Lower lobe of right lung (tissue), 2 donors: ENCODE measurements around the gene VPS18. TPM values are rescaled to one million over a fixed set of nuclear protein-coding genes. Genes with fewer than 3 reads are reported as not detected.

Experiments used
- ATAC-seq, 2 donors: fragments of 200-7000 bp; cut with Tn5 transposase; one replicate each; pipeline ENCODE4 v1.9.1; 2020 to 2022; ENCODE audit warnings: mild to moderate bottlenecking in 2 of 2, moderate library complexity in 2 of 2
- DNase-seq: peaks from one replicate; pipeline ENCODE4 v3.0.0-alpha.2; 2020
- H3K27ac ChIP-seq: fragments of 200-600 bp; one replicate; pipeline ENCODE4 v1.8.0; 2022
- H3K27me3 ChIP-seq: fragments of 200-600 bp; one replicate; pipeline ENCODE4 v1.8.0; 2022; ENCODE audit warnings: low read depth
- H3K36me3 ChIP-seq: fragments of 200-600 bp; one replicate; pipeline ENCODE4 v1.8.0; 2022; ENCODE audit warnings: mild to moderate bottlenecking
- H3K4me1 ChIP-seq: fragments of 200-600 bp; one replicate; pipeline ENCODE4 v1.8.0; 2022
- H3K4me3 ChIP-seq: fragments of 200-600 bp; one replicate; pipeline ENCODE4 v1.8.0; 2022; ENCODE audit warnings: mild to moderate bottlenecking
- H3K9me3 ChIP-seq: fragments of 200-600 bp; one replicate; pipeline ENCODE4 v1.8.0; 2022
- CTCF ChIP-seq: fragments of 200-600 bp; IDR thresholded peaks from one replicate; pipeline ENCODE4 v1.8.0; 2022; ENCODE audit warnings: antibody characterized with exemption, mild to moderate bottlenecking
- intact Hi-C: fragments of 100-400 bp; cut with DNase I; formaldehyde crosslinking; loops from one replicate; pipeline ENCODE4 v1.11.0; 2022
- total RNA-seq: library from RNA; stranded (reverse); fragmentation: NEBNext Ultra II Directional; extraction: Animal tissue kit (Norgen Biotek cat#: 25700); gene quantifications from one replicate; pipeline ENCODE4 v1.2.1, GENCODE V29; 2021
- donor health status: DM: no; HTN: yes; CAD: no; lungs with severe emphysema.

Gene VPS18
- total RNA-seq, 1 donor from 2014 or later = 24.0 TPM

DNA sequence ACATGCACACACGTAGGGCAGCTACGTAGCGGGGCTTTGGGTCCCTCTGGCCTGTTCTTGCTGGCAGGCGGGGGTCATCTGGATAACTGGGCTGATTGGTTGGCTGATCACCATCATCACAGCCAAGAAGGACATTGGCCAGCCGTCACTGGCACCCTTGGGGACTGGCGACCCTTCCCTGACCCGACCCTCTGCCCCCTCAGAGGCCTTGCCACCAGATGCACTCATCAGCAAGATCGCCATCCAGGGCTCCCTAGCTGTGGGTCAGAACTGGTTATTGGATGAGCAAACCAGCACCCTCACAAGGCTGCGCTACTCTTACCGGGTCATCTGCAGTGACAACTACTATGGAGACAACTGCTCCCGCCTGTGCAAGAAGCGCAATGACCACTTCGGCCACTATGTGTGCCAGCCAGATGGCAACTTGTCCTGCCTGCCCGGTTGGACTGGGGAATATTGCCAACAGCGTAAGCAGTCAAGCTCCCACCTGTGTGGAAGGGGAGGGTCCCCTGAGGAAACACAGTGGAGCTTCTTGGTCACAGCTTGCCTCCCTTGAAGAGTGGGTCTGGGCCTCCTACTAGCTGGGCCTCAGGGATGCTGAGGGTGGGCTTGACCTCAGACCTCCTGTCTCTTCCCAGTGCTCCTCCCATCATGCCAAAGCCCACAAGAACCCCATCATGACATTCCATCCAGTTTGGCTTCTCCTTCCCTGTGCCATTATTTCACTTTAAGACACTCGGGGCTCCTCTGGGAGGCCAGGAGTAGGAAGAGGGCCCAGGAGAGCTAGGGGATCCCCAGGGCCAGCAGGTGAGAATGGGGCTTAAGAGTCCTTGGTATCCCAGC is 37.3 kb downstream of the VPS18 start:
- Histone ChIP-seq H3K27me3 (peaks cover 52% of the 10 kb centered on the region), H3K4me1 (peaks cover 90% of the 10 kb centered on the region), H3K36me3 (peaks cover 21% of the 10 kb centered on the region), H3K27ac (peak overlapping the region; percentile 60), H3K9me3 (no peaks in the 10 kb centered on the region), H3K4me3 (peak overlapping the region; percentile 64)
- no peak for ATAC-seq
- TF ChIP-seq CTCF = no peak
- no peak for DNase-seq
- intact Hi-C loops = no loop called here

GRCh38 chr15:40932156-40932555 is 37.9 kb downstream of the VPS18 start:
- peaks cover 46% of the 10 kb centered on the region for H3K27me3 ChIP-seq
- peak overlapping the region; percentile 64 for H3K4me3 ChIP-seq
- peaks cover 25% of the 10 kb centered on the region for H3K36me3 ChIP-seq
- peaks cover 90% of the 10 kb centered on the region for H3K4me1 ChIP-seq
- DNase-seq (no peak), ATAC-seq (no peak)
- TF ChIP-seq CTCF = no peak
- H3K9me3 ChIP-seq = no peaks in the 10 kb centered on the region
- intact Hi-C loops = no loop called here
- peak overlapping the region; percentile 60 for H3K27ac ChIP-seq

GRCh38 chr15:40932649-40933516 is 38.6 kb downstream of the VPS18 start:
- H3K4me1 ChIP-seq = peaks cover 90% of the 10 kb centered on the region
- H3K4me3 ChIP-seq = peak overlapping the region; percentile 64
- ATAC-seq = peak; percentile 4 to 25
- intact Hi-C loops = no loop called here
- peaks cover 41% of the 10 kb centered on the region for H3K27me3 ChIP-seq
- DNase-seq = no peak
- H3K9me3 ChIP-seq = no peaks in the 10 kb centered on the region
- TF ChIP-seq CTCF = no peak
- H3K27ac ChIP-seq = peak overlapping the region; percentile 60
- peaks cover 31% of the 10 kb centered on the region for H3K36me3 ChIP-seq

DNA sequence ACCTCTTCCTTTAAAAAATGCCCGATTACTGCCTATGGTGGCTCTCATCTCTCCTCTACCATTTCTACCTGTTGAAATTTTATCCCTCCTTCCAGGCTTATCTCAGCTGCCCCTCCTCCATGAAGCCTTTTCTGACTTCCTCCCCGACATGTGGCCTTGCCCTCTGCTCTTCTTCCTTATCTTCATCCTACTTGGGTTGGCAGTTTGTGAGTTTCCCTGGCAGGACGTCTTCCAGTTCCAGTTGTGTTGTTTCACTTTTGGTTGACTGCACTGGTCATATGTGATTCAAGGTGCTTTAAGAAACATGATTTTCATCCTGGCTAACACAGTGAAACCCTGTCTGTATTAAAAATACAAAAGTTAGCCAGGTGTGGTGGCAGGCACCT is 39.3 kb downstream of the VPS18 start:
- intact Hi-C loops = no loop called here
- Histone ChIP-seq H3K27me3 (peaks cover 34% of the 10 kb centered on the region), H3K9me3 (no peaks in the 10 kb centered on the region), H3K4me3 (peak overlapping the region; percentile 64), H3K4me1 (peaks cover 90% of the 10 kb centered on the region), H3K27ac (no peak overlapping the region), H3K36me3 (peaks cover 38% of the 10 kb centered on the region)
- no peak for DNase-seq
- ATAC-seq = no peak
- no peak for TF ChIP-seq CTCF

DNA sequence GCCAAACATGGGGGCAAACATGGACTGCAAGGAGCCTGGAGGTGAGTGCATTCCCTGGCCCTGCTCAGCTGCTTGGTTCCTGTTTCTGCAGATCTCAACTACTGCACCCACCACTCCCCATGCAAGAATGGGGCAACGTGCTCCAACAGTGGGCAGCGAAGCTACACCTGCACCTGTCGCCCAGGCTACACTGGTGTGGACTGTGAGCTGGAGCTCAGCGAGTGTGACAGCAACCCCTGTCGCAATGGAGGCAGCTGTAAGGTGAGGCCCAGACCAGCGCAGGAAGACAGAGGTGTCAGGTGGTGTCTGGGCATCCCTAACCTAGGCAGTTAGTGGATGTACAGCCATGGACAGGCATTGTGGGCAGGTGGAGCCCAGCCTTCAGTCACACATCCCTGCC is 40.2 kb downstream of the VPS18 start:
- Histone ChIP-seq H3K27ac (no peak overlapping the region), H3K9me3 (no peaks in the 10 kb centered on the region), H3K4me3 (no peak overlapping the region), H3K36me3 (peaks cover 46% of the 10 kb centered on the region), H3K4me1 (peaks cover 86% of the 10 kb centered on the region), H3K27me3 (peaks cover 25% of the 10 kb centered on the region)
- ATAC-seq (no peak), DNase-seq (no peak)
- no peak for TF ChIP-seq CTCF
- intact Hi-C loops = no loop called here
